Right renal cortex interstitium (tissue), 3 donors: ENCODE data around the gene POLR3K. TPM values are rescaled to one million over a fixed set of nuclear protein-coding genes. Genes with fewer than 3 reads are reported as not detected.
A peak's percentile ranks its signal among the peaks of the same experiment; 100 is the strongest.

Experiments used
- DNase-seq, 3 donors: peaks; one replicate each; pipeline ENCODE4 v3.0.0-alpha.2; 2013; ENCODE audit warnings: low read depth in 3 of 3, low spot score in 2 of 3
- polyA plus RNA-seq, 3 donors: library from polyadenylated mRNA; unstranded; fragments of 120-200 nt; gene quantifications; one replicate each; pipeline ENCODE4 v1.2.1, GENCODE V29; 2013; ENCODE audit not compliant: insufficient read length in 3 of 3

The POLR3K gene
- 10 to 100 TPM; 14.7 to 16.5 (median 15.1) TPM for polyA plus RNA-seq

- DNase-seq, result peak; percentile 85 to 89 (median 87)
Observed at GRCh38 chr16:53346-54236, at the start of gene POLR3K, which contains the start of gene SNRNP25. Gene POLR3K, minus strand, starts transcription at chr16:53608. Its CDS starts 22 bp downstream, at chr16:53586. Gene SNRNP25, plus strand, starts transcription at chr16:53828. Its CDS starts 189 bp downstream, at chr16:54017.

GRCh38 chr16:102060-102855 is 48.9 kb upstream of the POLR3K start:
- DNase-seq, result no peak

DNA sequence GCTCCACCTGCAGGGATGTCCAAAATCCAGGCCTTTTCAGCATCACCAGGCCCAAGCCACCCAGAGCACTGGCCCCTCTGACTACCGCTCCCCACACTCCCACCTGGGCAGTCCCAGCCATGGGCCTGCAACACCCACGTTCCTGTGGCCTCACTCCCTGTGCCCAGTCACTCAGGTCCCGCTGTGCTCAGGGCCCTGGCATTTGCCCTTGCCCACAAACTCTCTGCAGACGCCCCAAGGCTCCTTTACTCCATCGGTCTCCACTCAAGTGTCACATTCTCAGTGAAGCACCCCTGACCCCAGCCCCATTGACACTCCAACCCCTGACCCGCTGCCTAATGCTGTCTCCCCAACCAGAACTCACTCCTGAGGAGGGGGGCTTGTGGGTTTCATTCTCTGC is 48.2 kb upstream of the POLR3K start:
- no peak for DNase-seq

GRCh38 chr16:100989-101388 is 47.6 kb upstream of the POLR3K start:
- no peak for DNase-seq

GRCh38 chr16:97822-98221 is 44.4 kb upstream of the POLR3K start:
- no peak for DNase-seq

GRCh38 chr16:96935-97381 is 43.5 kb upstream of the POLR3K start:
- DNase-seq, result no peak

DNA sequence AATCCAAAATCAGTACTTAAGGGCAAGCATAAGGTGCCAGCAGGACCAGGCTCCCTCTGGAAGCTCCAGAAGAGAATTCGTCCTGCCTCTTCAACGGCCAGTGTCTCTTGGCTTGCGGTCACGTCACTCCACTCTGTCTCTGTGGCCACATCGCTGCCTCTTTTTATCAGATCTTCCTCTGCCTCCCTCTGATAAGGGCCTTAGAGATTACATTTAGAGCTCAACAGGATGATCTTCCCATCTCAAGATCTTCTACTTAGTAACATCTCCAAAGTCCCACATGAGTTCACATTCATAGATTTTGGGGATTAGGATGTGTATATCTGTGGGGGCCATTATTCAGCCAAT is 41.5 kb upstream of the POLR3K start:
- no peak for DNase-seq

- no peak for DNase-seq
Observed at GRCh38 chr16:92431-93339, 39.3 kb upstream of the POLR3K start.

DNA sequence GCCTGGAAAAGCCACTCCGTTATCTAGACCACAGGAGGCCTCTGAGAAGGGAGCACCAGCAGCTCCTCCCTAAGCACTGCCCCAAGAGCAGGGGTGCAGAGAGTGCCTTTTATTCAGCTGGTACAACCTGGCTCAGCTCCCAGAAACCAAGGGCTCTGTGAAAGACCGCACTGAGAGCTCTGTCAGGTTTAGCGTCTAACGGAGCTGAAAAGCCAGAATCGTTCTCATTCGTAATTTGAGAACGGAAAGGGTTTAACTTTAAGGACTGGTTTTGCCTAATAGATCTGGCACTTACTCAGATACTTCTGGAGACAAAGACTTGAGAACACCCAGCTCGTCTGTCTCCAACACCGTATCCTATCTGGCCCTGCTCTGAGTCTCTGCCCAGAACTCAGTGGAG is 38.1 kb upstream of the POLR3K start:
- no peak for DNase-seq

GRCh38 chr16:89391-90302 is 36.2 kb upstream of the POLR3K start:
- no peak for DNase-seq

- no peak for DNase-seq
Observed at GRCh38 chr16:88613-89012, 35.2 kb upstream of the POLR3K start.

DNA sequence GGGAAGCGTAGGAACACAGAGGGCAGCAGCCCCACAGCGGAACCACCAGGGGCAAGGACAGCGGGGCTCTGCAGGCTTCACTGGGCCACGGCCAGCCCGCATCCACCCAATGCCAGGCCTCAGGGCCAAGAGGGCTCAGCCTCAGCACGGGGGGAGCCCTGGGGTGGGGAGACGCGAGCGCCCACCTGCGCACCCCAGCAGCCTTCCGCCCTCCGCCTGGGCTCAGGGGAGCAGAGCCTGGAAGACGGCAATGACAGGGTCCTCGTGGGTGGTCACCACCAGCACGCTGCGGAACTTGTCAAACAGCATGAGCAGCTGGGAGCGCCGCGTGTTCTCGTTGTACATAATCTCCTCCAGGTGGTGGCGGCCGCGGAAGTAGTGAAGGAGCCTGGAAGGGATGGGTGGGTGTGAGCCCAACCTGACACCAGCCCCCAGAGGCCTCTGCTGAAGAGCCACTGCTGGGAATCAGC is 33.1 kb upstream of the POLR3K start:
- DNase-seq, result no peak

GRCh38 chr16:85865-86264 is 32.5 kb upstream of the POLR3K start:
- DNase-seq, result no peak

DNA sequence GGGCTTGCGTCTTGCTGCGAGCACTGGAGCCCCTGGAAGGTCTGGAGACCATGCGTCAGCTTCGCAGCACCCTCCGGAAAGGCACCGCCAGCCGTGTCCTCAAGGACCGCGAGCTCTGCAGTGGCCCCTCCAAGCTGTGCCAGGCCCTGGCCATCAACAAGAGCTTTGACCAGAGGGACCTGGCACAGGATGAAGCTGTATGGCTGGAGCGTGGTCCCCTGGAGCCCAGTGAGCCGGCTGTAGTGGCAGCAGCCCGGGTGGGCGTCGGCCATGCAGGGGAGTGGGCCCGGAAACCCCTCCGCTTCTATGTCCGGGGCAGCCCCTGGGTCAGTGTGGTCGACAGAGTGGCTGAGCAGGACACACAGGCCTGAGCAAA is 32.0 kb upstream of the POLR3K start:
- DNase-seq, result no peak

GRCh38 chr16:84718-85406 is 31.5 kb upstream of the POLR3K start:
- no peak for DNase-seq

- DNase-seq, result no peak
Observed at GRCh38 chr16:83781-84615, 30.6 kb upstream of the POLR3K start.

GRCh38 chr16:83060-83603 is 29.7 kb upstream of the POLR3K start:
- DNase-seq, result no peak
